A549 (cell line): ENCODE results near the gene MYO19.

Experiments used
- BCL3 ChIP-seq: fragments of >200 bp; sonication (Bioruptor Twin); formaldehyde crosslinking; IDR thresholded peaks from 3 replicates; pipeline ENCODE4 v1.6.1; 2016
- CTCF ChIP-seq: fragments of >200 bp; sonication (Bioruptor Twin); formaldehyde crosslinking; IDR thresholded peaks from 3 replicates; pipeline ENCODE4 v1.5.1; 2016
- EHMT2 ChIP-seq: fragments of 200-600 bp; sonication (generic); IDR thresholded peaks from 2 replicates; pipeline ENCODE4 v1.6.1; 2016; ENCODE audit warnings: antibody characterized with exemption, low read depth, mild to moderate bottlenecking, moderate library complexity
- EP300 ChIP-seq, 2 experiments: fragments of >200 bp; sonication (Bioruptor Twin); formaldehyde crosslinking; IDR thresholded peaks; 2 replicates in 1 of 2; 3 replicates in 1 of 2; pipeline ENCODE4 v1.6.1; 2016 to 2017
- HDAC2 ChIP-seq: fragments of 200-600 bp; sonication (generic); IDR thresholded peaks from 2 replicates; pipeline ENCODE4 v1.6.1; 2016
- JUN ChIP-seq, 2 experiments: fragments of >200 bp; sonication (Bioruptor Twin); formaldehyde crosslinking; IDR thresholded peaks; 2 replicates in 1 of 2; 3 replicates in 1 of 2; pipeline ENCODE4 v1.6.1; 2016 to 2017
- JUNB ChIP-seq: fragments of >200 bp; sonication (Bioruptor Twin); formaldehyde crosslinking; IDR thresholded peaks from 2 replicates; pipeline ENCODE4 v1.6.1; 2016
- MAX ChIP-seq: IDR thresholded peaks from 2 replicates; pipeline ENCODE4 v1.6.1; 2012
- MAZ ChIP-seq: fragments of 150-350 bp; IDR thresholded peaks from 2 replicates; pipeline ENCODE4 v1.6.1; 2014; ENCODE audit warnings: antibody characterized with exemption, low read depth, low read length, borderline replicate concordance
- NFE2L2 ChIP-seq: fragments of 150-350 bp; conservative IDR thresholded peaks from 2 replicates; pipeline ENCODE4 v1.6.1; 2014; ENCODE audit warnings: low read length
- PBX3 ChIP-seq: IDR thresholded peaks from 2 replicates; pipeline ENCODE4 v1.6.1; 2012
- POLR2A ChIP-seq: IDR thresholded peaks from 2 replicates; pipeline ENCODE4 v1.6.1; 2012; ENCODE audit warnings: mild to moderate bottlenecking, low read length
- RCOR1 ChIP-seq: fragments of 150-350 bp; IDR thresholded peaks from 2 replicates; pipeline ENCODE4 v1.6.1; 2014; ENCODE audit warnings: antibody characterized with exemption, low read length, low read depth
- SMC3 ChIP-seq: fragments of >200 bp; sonication (Bioruptor Twin); formaldehyde crosslinking; IDR thresholded peaks from 3 replicates; pipeline ENCODE4 v1.6.1; 2018; ENCODE audit warnings: inconsistent platforms

GRCh38 chr17:36494674-36495073 is 40.0 kb downstream of the MYO19 start:
- TF ChIP-seq CTCF (no peak), PBX3 (no peak), RCOR1 (no peak), NFE2L2 (no peak), SMC3 (no peak), MAZ (no peak), MAX (no peak), EHMT2 (no peak), HDAC2 (no peak), JUNB (no peak), JUN (IDR thresholded peaks at IDR 0.05) (no peak), POLR2A (no peak), EP300 (IDR thresholded peaks at IDR 0.05) (no peak), BCL3 (no peak)
